ENCODE data around the gene RERE.
"Not testable (repeated sequence)": the region's sequence is repeated elsewhere in the genome, so short reads cannot be mapped to it uniquely, and the experiment has no call there.

Gene RERE

GRCh38 chr1:8464377-8464776 is 353.1 kb downstream of the RERE start:
- no peak for DNase-seq

GRCh38 chr1:8463144-8463927 is 354.1 kb downstream of the RERE start:
- peak; percentile 22 for DNase-seq

- DNase-seq, result no peak
These were observed 355.0 kb downstream of the RERE start for GRCh38 chr1:8462371-8462892.

GRCh38 chr1:8461351-8462110 is 355.9 kb downstream of the RERE start:
- no peak for DNase-seq

- no peak for DNase-seq
These were observed 356.7 kb downstream of the RERE start for GRCh38 chr1:8460784-8461183.

- no peak for DNase-seq
These were observed 357.3 kb downstream of the RERE start for GRCh38 chr1:8460132-8460544.

GRCh38 chr1:8458607-8459006 is 358.8 kb downstream of the RERE start:
- no peak for DNase-seq

GRCh38 chr1:8457760-8458381 is 359.6 kb downstream of the RERE start:
- DNase-seq, result no peak

- no peak for DNase-seq
These were observed 360.4 kb downstream of the RERE start for GRCh38 chr1:8456991-8457390.

- DNase-seq, result no peak
These were observed 361.0 kb downstream of the RERE start for GRCh38 chr1:8456308-8456912.

GRCh38 chr1:8455700-8456307 is 361.6 kb downstream of the RERE start:
- no peak for DNase-seq

- DNase-seq, result no peak
These were observed 367.1 kb downstream of the RERE start for GRCh38 chr1:8450312-8450711.

GRCh38 chr1:8448911-8449661 is 368.4 kb downstream of the RERE start:
- no peak for DNase-seq

GRCh38 chr1:8448505-8448904 is 368.9 kb downstream of the RERE start:
- DNase-seq, result not testable (repeated sequence)

GRCh38 chr1:8447616-8448150 is 369.8 kb downstream of the RERE start:
- DNase-seq, result no peak

GRCh38 chr1:8446119-8446518 is 371.3 kb downstream of the RERE start:
- DNase-seq, result not testable (repeated sequence)

- no peak for DNase-seq
These were observed 373.8 kb downstream of the RERE start for GRCh38 chr1:8443558-8444194.

- no peak for DNase-seq
These were observed 376.0 kb downstream of the RERE start for GRCh38 chr1:8441426-8441825.

GRCh38 chr1:8439015-8439702 is 378.3 kb downstream of the RERE start:
- peak; percentile 42 for DNase-seq

- no peak for DNase-seq
These were observed 379.0 kb downstream of the RERE start for GRCh38 chr1:8438489-8438888.
